Measurements from ENCODE around the gene GHSR.

The GHSR gene

GRCh38 chr3:172456404-172456803 is 8.1 kb upstream of the GHSR start:
- Histone ChIP-seq H3K79me1 (replicated peaks; ENCODE audit: low read length, poor library complexity, severe bottlenecking) (no peaks in the 10 kb centered on the region), H3K27ac (ENCODE audit: low read length, poor library complexity, severe bottlenecking) (no peak overlapping the region), H3K23ac (ENCODE audit: low read length in 2 of 2) (no peak overlapping the region), H4K91ac (ENCODE audit: low read length) (no peak overlapping the region), H3K27me3 (ENCODE audit: control insufficient read depth in 1 of 2, insufficient read depth in 1 of 2, low read length in 2 of 2) (peaks cover 3 to 8% of the 10 kb centered on the region in 2 experiments), H3K9me3 (ENCODE audit: control insufficient read depth, low read length) (no peaks in the 10 kb centered on the region), H2AFZ (ENCODE audit: low read depth, low read length) (no peak overlapping the region), H2BK15ac (ENCODE audit: low read depth, poor library complexity, severe bottlenecking) (no peak overlapping the region), H4K8ac (ENCODE audit: low read length) (no peak overlapping the region), H3K4me3 (ENCODE audit: insufficient read depth in 1 of 2, low read depth in 1 of 2, low read length in 2 of 2) (no peak overlapping the region), H2BK120ac (ENCODE audit: low read depth, low read length) (no peak overlapping the region), H3K14ac (ENCODE audit: low read length in 2 of 2) (no peak overlapping the region), H3K4me2 (ENCODE audit: low read length, poor library complexity, severe bottlenecking) (no peak overlapping the region), H2BK12ac (ENCODE audit: low read length in 2 of 2) (no peak overlapping the region), H2AK5ac (ENCODE audit: low read length, severe bottlenecking) (no peak overlapping the region), H2BK5ac (ENCODE audit: low read depth, low read length, poor library complexity, severe bottlenecking) (no peak overlapping the region), H3K36me3 (ENCODE audit: control insufficient read depth in 1 of 2, insufficient read depth in 2 of 2, low read depth in 1 of 2, low read length in 2 of 2) (no peaks in the 10 kb centered on the region), H3K4me1 (ENCODE audit: control insufficient read depth, insufficient read depth, low read depth, low read length) (no peaks in the 10 kb centered on the region), H3K9ac (ENCODE audit: low read length) (no peak overlapping the region), H3K4ac (ENCODE audit: low read depth in 1 of 2, low read length in 2 of 2) (no peak overlapping the region), H3K18ac (ENCODE audit: low read depth in 1 of 2, low read length in 2 of 2) (no peak overlapping the region)
- WGBS: 96% methylated on average over 2 of the region's 3 CpGs
- no peak for DNase-seq

- Histone ChIP-seq H2BK5ac (ENCODE audit: low read depth, low read length, poor library complexity, severe bottlenecking) (no peak overlapping the region), H2AFZ (ENCODE audit: low read depth, low read length) (no peak overlapping the region), H3K23ac (ENCODE audit: low read length in 2 of 2) (no peak overlapping the region), H3K18ac (ENCODE audit: low read depth in 1 of 2, low read length in 2 of 2) (no peak overlapping the region), H3K4me3 (ENCODE audit: insufficient read depth in 1 of 2, low read depth in 1 of 2, low read length in 2 of 2) (no peak overlapping the region), H3K27me3 (ENCODE audit: control insufficient read depth in 1 of 2, insufficient read depth in 1 of 2, low read length in 2 of 2) (peaks cover 21 to 25% of the 10 kb centered on the region in 2 experiments), H2BK120ac (ENCODE audit: low read depth, low read length) (no peak overlapping the region), H3K36me3 (ENCODE audit: control insufficient read depth in 1 of 2, insufficient read depth in 2 of 2, low read depth in 1 of 2, low read length in 2 of 2) (no peaks in the 10 kb centered on the region), H3K9me3 (ENCODE audit: control insufficient read depth, low read length) (no peaks in the 10 kb centered on the region), H3K4me2 (ENCODE audit: low read length, poor library complexity, severe bottlenecking) (no peak overlapping the region), H3K79me1 (replicated peaks; ENCODE audit: low read length, poor library complexity, severe bottlenecking) (no peaks in the 10 kb centered on the region), H2AK5ac (ENCODE audit: low read length, severe bottlenecking) (no peak overlapping the region), H3K27ac (ENCODE audit: low read length, poor library complexity, severe bottlenecking) (no peak overlapping the region), H2BK15ac (ENCODE audit: low read depth, poor library complexity, severe bottlenecking) (no peak overlapping the region), H3K4ac (ENCODE audit: low read depth in 1 of 2, low read length in 2 of 2) (no peak overlapping the region), H3K14ac (ENCODE audit: low read length in 2 of 2) (no peak overlapping the region), H2BK12ac (ENCODE audit: low read length in 2 of 2) (no peak overlapping the region), H3K4me1 (ENCODE audit: control insufficient read depth, insufficient read depth, low read depth, low read length) (peaks cover 5% of the 10 kb centered on the region), H4K91ac (ENCODE audit: low read length) (no peak overlapping the region), H4K8ac (ENCODE audit: low read length) (no peak overlapping the region), H3K9ac (ENCODE audit: low read length) (no peak overlapping the region)
- no peak for DNase-seq
These were observed 5.9 kb upstream of the GHSR start for GRCh38 chr3:172454180-172454579.

GRCh38 chr3:172449466-172450149 is 1.4 kb upstream of the GHSR start:
- Histone ChIP-seq H3K36me3 (ENCODE audit: control insufficient read depth in 1 of 2, insufficient read depth in 2 of 2, low read depth in 1 of 2, low read length in 2 of 2) (no peaks in the 10 kb centered on the region), H3K18ac (ENCODE audit: low read depth in 1 of 2, low read length in 2 of 2) (no peak overlapping the region), H3K4me2 (ENCODE audit: low read length, poor library complexity, severe bottlenecking) (no peak overlapping the region), H4K8ac (ENCODE audit: low read length) (no peak overlapping the region), H3K23ac (ENCODE audit: low read length in 2 of 2) (no peak overlapping the region), H3K27ac (ENCODE audit: low read length, poor library complexity, severe bottlenecking) (no peak overlapping the region), H2AK5ac (ENCODE audit: low read length, severe bottlenecking) (no peak overlapping the region), H2BK5ac (ENCODE audit: low read depth, low read length, poor library complexity, severe bottlenecking) (no peak overlapping the region), H4K91ac (ENCODE audit: low read length) (no peak overlapping the region), H3K4ac (ENCODE audit: low read depth in 1 of 2, low read length in 2 of 2) (no peak overlapping the region), H2AFZ (ENCODE audit: low read depth, low read length) (no peak overlapping the region), H2BK12ac (ENCODE audit: low read length in 2 of 2) (no peak overlapping the region), H2BK120ac (ENCODE audit: low read depth, low read length) (no peak overlapping the region), H3K4me3 (ENCODE audit: insufficient read depth in 1 of 2, low read depth in 1 of 2, low read length in 2 of 2) (peak overlapping the region in 1 of 2 experiments; percentile 38), H3K27me3 (ENCODE audit: control insufficient read depth in 1 of 2, insufficient read depth in 1 of 2, low read length in 2 of 2) (peaks cover 45 to 70% of the 10 kb centered on the region in 2 experiments), H3K4me1 (ENCODE audit: control insufficient read depth, insufficient read depth, low read depth, low read length) (peaks cover 9% of the 10 kb centered on the region), H3K9me3 (ENCODE audit: control insufficient read depth, low read length) (no peaks in the 10 kb centered on the region), H3K14ac (ENCODE audit: low read length in 2 of 2) (no peak overlapping the region), H3K9ac (ENCODE audit: low read length) (no peak overlapping the region), H3K79me1 (replicated peaks; ENCODE audit: low read length, poor library complexity, severe bottlenecking) (no peaks in the 10 kb centered on the region), H2BK15ac (ENCODE audit: low read depth, poor library complexity, severe bottlenecking) (no peak overlapping the region)
- peak; percentile 52 for DNase-seq
- WGBS: 8% methylated on average over 33 of the region's 34 CpGs

- Histone ChIP-seq H2BK12ac (ENCODE audit: low read length in 2 of 2) (no peak overlapping the region), H3K14ac (ENCODE audit: low read length in 2 of 2) (no peak overlapping the region), H2BK5ac (ENCODE audit: low read depth, low read length, poor library complexity, severe bottlenecking) (no peak overlapping the region), H3K4me2 (ENCODE audit: low read length, poor library complexity, severe bottlenecking) (no peak overlapping the region), H4K8ac (ENCODE audit: low read length) (no peak overlapping the region), H4K91ac (ENCODE audit: low read length) (no peak overlapping the region), H2AK5ac (ENCODE audit: low read length, severe bottlenecking) (no peak overlapping the region), H3K4ac (ENCODE audit: low read depth in 1 of 2, low read length in 2 of 2) (no peak overlapping the region), H2BK15ac (ENCODE audit: low read depth, poor library complexity, severe bottlenecking) (no peak overlapping the region), H3K79me1 (replicated peaks; ENCODE audit: low read length, poor library complexity, severe bottlenecking) (no peaks in the 10 kb centered on the region), H2BK120ac (ENCODE audit: low read depth, low read length) (no peak overlapping the region), H3K4me3 (ENCODE audit: insufficient read depth in 1 of 2, low read depth in 1 of 2, low read length in 2 of 2) (no peak overlapping the region), H3K27ac (ENCODE audit: low read length, poor library complexity, severe bottlenecking) (no peak overlapping the region), H3K9me3 (ENCODE audit: control insufficient read depth, low read length) (no peaks in the 10 kb centered on the region), H3K23ac (ENCODE audit: low read length in 2 of 2) (no peak overlapping the region), H3K36me3 (ENCODE audit: control insufficient read depth in 1 of 2, insufficient read depth in 2 of 2, low read depth in 1 of 2, low read length in 2 of 2) (no peaks in the 10 kb centered on the region), H3K9ac (ENCODE audit: low read length) (no peak overlapping the region), H3K4me1 (ENCODE audit: control insufficient read depth, insufficient read depth, low read depth, low read length) (peaks cover 9% of the 10 kb centered on the region), H3K27me3 (ENCODE audit: control insufficient read depth in 1 of 2, insufficient read depth in 1 of 2, low read length in 2 of 2) (peaks cover 45 to 71% of the 10 kb centered on the region in 2 experiments), H3K18ac (ENCODE audit: low read depth in 1 of 2, low read length in 2 of 2) (no peak overlapping the region), H2AFZ (ENCODE audit: low read depth, low read length) (no peak overlapping the region)
- no peak for DNase-seq
- 15% methylated on average over 41 of the region's 43 CpGs for WGBS
These were observed 607 bp upstream of the GHSR start for GRCh38 chr3:172448661-172449465.
